H1 (cell line): Measurements from ENCODE around the gene PPP2R1A.

Experiments
- ASH2L ChIP-seq: fragments of 200-600, 300-600 bp; sonication (generic); IDR thresholded peaks from one replicate; pipeline ENCODE4 v1.7.1; 2017; ENCODE audit warnings: low read length
- EP300 ChIP-seq, 2 experiments: IDR thresholded peaks; 1 replicate in 1 of 2; 2 replicates in 1 of 2; pipeline ENCODE4 v1.6.1; 2011 to 2012; ENCODE audit warnings: low read depth in 2 of 2, low read length in 2 of 2, mild to moderate bottlenecking in 2 of 2, borderline replicate concordance in 1 of 2, inconsistent platforms in 1 of 2, moderate library complexity in 1 of 2
- EZH2 ChIP-seq: fragments of 200-600 bp; sonication (generic); IDR thresholded peaks from 2 replicates; pipeline ENCODE4 v1.7.1; 2012; ENCODE audit warnings: low read depth, mild to moderate bottlenecking, moderate library complexity, low read length, inconsistent platforms; ENCODE audit not compliant: severe bottlenecking
- FOSL1 ChIP-seq: IDR thresholded peaks from 2 replicates; pipeline ENCODE4 v1.6.1; 2011; ENCODE audit warnings: mild to moderate bottlenecking, low read depth, low read length, moderate library complexity; ENCODE audit not compliant: insufficient read depth
- HDAC2 ChIP-seq, 2 experiments: fragments of 300-600 bp in 1 of 2; sonication (generic) in 1 of 2; IDR thresholded peaks; 2 replicates each; pipeline ENCODE4 v1.6.1; 2011 to 2012; ENCODE audit warnings: low read depth in 2 of 2, low read length in 2 of 2, mild to moderate bottlenecking in 2 of 2, moderate library complexity in 2 of 2, borderline replicate concordance in 1 of 2, inconsistent platforms in 1 of 2
- PHF8 ChIP-seq: fragments of 200-600 bp; sonication (generic); conservative IDR thresholded peaks from 2 replicates; pipeline ENCODE4 v1.7.1; 2012; ENCODE audit warnings: low read depth, mild to moderate bottlenecking, inconsistent platforms, low read length, moderate library complexity
- POLR2A ChIP-seq, 2 experiments: IDR thresholded peaks; 1 replicate in 1 of 2; 2 replicates in 1 of 2; pipeline ENCODE4 v1.6.1; 2011; ENCODE audit warnings: low read depth in 2 of 2, low read length in 2 of 2, mild to moderate bottlenecking in 2 of 2; ENCODE audit errors: control extremely low read depth in 1 of 2
- RFX5 ChIP-seq: IDR thresholded peaks from 2 replicates; pipeline ENCODE4 v1.6.1; 2011; ENCODE audit warnings: low read depth, low read length, improper control_type of control experiment, borderline replicate concordance
- TBP ChIP-seq: IDR thresholded peaks from 2 replicates; pipeline ENCODE4 v1.6.1; 2011; ENCODE audit warnings: low read depth, low read length, improper control_type of control experiment
- TF ChIP-seq, protein P1 (sequence below): IDR thresholded peaks from 2 replicates; pipeline ENCODE4 v1.6.1; 2011; ENCODE audit warnings: low read length, improper control_type of control experiment
- TF ChIP-seq, protein P2 (sequence below), 3 experiments: IDR thresholded peaks; 1 replicate in 2 of 3; 2 replicates in 1 of 3; pipeline versions ENCODE4 v1.5.1 to v1.6.1; 2011; ENCODE audit warnings: low read length in 3 of 3, mild to moderate bottlenecking in 3 of 3, inconsistent platforms in 2 of 3, low read depth in 1 of 3, moderate library complexity in 1 of 3; ENCODE audit not compliant: insufficient read depth in 1 of 3; ENCODE audit errors: control extremely low read depth in 1 of 3
- TF ChIP-seq, protein P3 (sequence below): fragments of 300-600 bp; sonication (generic); IDR thresholded peaks from 2 replicates; pipeline ENCODE4 v1.7.1; 2012; ENCODE audit warnings: low read length, moderate library complexity, mild to moderate bottlenecking, inconsistent platforms; ENCODE audit not compliant: insufficient replicate concordance

DNA sequence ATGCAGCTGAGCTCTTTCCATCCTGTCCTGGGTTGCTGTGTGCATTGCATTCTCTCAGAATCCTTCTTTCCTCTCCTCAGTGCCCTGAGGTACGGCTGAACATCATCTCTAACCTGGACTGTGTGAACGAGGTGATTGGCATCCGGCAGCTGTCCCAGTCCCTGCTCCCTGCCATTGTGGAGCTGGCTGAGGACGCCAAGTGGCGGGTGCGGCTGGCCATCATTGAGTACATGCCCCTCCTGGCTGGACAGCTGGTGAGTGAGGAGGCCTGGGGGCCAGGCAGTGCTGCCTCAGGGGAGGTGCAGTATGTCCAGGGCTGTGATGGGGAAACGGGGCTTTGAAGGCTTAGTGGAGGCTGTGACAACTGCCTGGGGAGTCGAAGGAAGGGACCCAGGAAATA lies 29.8 kb downstream of the PPP2R1A start:
- TF ChIP-seq, protein P1, sequence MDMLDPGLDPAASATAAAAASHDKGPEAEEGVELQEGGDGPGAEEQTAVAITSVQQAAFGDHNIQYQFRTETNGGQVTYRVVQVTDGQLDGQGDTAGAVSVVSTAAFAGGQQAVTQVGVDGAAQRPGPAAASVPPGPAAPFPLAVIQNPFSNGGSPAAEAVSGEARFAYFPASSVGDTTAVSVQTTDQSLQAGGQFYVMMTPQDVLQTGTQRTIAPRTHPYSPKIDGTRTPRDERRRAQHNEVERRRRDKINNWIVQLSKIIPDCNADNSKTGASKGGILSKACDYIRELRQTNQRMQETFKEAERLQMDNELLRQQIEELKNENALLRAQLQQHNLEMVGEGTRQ = no peak
- TF ChIP-seq, protein P2, sequence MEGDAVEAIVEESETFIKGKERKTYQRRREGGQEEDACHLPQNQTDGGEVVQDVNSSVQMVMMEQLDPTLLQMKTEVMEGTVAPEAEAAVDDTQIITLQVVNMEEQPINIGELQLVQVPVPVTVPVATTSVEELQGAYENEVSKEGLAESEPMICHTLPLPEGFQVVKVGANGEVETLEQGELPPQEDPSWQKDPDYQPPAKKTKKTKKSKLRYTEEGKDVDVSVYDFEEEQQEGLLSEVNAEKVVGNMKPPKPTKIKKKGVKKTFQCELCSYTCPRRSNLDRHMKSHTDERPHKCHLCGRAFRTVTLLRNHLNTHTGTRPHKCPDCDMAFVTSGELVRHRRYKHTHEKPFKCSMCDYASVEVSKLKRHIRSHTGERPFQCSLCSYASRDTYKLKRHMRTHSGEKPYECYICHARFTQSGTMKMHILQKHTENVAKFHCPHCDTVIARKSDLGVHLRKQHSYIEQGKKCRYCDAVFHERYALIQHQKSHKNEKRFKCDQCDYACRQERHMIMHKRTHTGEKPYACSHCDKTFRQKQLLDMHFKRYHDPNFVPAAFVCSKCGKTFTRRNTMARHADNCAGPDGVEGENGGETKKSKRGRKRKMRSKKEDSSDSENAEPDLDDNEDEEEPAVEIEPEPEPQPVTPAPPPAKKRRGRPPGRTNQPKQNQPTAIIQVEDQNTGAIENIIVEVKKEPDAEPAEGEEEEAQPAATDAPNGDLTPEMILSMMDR (IDR thresholded peaks at IDR 0.05; ENCODE audit: control extremely low read depth in 1 of 3, insufficient read depth in 1 of 3, low read depth in 1 of 3, low read length in 3 of 3) = no peak
- TF ChIP-seq POLR2A (IDR thresholded peaks at IDR 0.05; ENCODE audit: control extremely low read depth in 1 of 2, low read depth in 2 of 2, low read length in 2 of 2) (no peak), EP300 (IDR thresholded peaks at IDR 0.05; ENCODE audit: borderline replicate concordance in 1 of 2, low read depth in 2 of 2, low read length in 2 of 2) (no peak), FOSL1 (no peak), ASH2L (no peak), EZH2 (no peak), TBP (no peak), RFX5 (no peak), PHF8 (no peak), HDAC2 (IDR thresholded peaks at IDR 0.05; ENCODE audit: borderline replicate concordance in 1 of 2, low read depth in 2 of 2, low read length in 2 of 2) (no peak)
- TF ChIP-seq, protein P3, sequence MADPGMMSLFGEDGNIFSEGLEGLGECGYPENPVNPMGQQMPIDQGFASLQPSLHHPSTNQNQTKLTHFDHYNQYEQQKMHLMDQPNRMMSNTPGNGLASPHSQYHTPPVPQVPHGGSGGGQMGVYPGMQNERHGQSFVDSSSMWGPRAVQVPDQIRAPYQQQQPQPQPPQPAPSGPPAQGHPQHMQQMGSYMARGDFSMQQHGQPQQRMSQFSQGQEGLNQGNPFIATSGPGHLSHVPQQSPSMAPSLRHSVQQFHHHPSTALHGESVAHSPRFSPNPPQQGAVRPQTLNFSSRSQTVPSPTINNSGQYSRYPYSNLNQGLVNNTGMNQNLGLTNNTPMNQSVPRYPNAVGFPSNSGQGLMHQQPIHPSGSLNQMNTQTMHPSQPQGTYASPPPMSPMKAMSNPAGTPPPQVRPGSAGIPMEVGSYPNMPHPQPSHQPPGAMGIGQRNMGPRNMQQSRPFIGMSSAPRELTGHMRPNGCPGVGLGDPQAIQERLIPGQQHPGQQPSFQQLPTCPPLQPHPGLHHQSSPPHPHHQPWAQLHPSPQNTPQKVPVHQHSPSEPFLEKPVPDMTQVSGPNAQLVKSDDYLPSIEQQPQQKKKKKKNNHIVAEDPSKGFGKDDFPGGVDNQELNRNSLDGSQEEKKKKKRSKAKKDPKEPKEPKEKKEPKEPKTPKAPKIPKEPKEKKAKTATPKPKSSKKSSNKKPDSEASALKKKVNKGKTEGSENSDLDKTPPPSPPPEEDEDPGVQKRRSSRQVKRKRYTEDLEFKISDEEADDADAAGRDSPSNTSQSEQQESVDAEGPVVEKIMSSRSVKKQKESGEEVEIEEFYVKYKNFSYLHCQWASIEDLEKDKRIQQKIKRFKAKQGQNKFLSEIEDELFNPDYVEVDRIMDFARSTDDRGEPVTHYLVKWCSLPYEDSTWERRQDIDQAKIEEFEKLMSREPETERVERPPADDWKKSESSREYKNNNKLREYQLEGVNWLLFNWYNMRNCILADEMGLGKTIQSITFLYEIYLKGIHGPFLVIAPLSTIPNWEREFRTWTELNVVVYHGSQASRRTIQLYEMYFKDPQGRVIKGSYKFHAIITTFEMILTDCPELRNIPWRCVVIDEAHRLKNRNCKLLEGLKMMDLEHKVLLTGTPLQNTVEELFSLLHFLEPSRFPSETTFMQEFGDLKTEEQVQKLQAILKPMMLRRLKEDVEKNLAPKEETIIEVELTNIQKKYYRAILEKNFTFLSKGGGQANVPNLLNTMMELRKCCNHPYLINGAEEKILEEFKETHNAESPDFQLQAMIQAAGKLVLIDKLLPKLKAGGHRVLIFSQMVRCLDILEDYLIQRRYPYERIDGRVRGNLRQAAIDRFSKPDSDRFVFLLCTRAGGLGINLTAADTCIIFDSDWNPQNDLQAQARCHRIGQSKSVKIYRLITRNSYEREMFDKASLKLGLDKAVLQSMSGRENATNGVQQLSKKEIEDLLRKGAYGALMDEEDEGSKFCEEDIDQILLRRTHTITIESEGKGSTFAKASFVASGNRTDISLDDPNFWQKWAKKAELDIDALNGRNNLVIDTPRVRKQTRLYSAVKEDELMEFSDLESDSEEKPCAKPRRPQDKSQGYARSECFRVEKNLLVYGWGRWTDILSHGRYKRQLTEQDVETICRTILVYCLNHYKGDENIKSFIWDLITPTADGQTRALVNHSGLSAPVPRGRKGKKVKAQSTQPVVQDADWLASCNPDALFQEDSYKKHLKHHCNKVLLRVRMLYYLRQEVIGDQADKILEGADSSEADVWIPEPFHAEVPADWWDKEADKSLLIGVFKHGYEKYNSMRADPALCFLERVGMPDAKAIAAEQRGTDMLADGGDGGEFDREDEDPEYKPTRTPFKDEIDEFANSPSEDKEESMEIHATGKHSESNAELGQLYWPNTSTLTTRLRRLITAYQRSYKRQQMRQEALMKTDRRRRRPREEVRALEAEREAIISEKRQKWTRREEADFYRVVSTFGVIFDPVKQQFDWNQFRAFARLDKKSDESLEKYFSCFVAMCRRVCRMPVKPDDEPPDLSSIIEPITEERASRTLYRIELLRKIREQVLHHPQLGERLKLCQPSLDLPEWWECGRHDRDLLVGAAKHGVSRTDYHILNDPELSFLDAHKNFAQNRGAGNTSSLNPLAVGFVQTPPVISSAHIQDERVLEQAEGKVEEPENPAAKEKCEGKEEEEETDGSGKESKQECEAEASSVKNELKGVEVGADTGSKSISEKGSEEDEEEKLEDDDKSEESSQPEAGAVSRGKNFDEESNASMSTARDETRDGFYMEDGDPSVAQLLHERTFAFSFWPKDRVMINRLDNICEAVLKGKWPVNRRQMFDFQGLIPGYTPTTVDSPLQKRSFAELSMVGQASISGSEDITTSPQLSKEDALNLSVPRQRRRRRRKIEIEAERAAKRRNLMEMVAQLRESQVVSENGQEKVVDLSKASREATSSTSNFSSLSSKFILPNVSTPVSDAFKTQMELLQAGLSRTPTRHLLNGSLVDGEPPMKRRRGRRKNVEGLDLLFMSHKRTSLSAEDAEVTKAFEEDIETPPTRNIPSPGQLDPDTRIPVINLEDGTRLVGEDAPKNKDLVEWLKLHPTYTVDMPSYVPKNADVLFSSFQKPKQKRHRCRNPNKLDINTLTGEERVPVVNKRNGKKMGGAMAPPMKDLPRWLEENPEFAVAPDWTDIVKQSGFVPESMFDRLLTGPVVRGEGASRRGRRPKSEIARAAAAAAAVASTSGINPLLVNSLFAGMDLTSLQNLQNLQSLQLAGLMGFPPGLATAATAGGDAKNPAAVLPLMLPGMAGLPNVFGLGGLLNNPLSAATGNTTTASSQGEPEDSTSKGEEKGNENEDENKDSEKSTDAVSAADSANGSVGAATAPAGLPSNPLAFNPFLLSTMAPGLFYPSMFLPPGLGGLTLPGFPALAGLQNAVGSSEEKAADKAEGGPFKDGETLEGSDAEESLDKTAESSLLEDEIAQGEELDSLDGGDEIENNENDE = no peak
